OCI-LY1 (cell line): Measurements from ENCODE around the gene SLC29A1.

ENCODE experiments used
- H2AFZ ChIP-seq: fragments of 200-600 bp; sonication (generic), shearing (Covaris generic); 2 replicates; pipeline ENCODE4 v1.6.0; 2014; ENCODE audit warnings: antibody characterized with exemption, mild to moderate bottlenecking, low read length
- H3F3A ChIP-seq: fragments of 200-600 bp; sonication (generic), shearing (Covaris generic); 2 replicates; pipeline ENCODE4 v1.6.0; 2014; ENCODE audit warnings: mild to moderate bottlenecking, antibody characterized with exemption, low read length, moderate library complexity; ENCODE audit not compliant: insufficient read depth
- H3K27ac ChIP-seq: fragments of 200-600 bp; sonication (generic); 2 replicates; pipeline ENCODE4 v1.5.1; 2014; ENCODE audit warnings: low read length, mixed run types, mild to moderate bottlenecking, low read depth; ENCODE audit not compliant: poor library complexity, severe bottlenecking
- H3K27me3 ChIP-seq: fragments of 200-600 bp; sonication (generic); 2 replicates; pipeline ENCODE4 v1.6.0; 2014; ENCODE audit warnings: antibody characterized with exemption, mild to moderate bottlenecking, low read length, moderate library complexity; ENCODE audit not compliant: insufficient read depth
- H3K36me3 ChIP-seq: fragments of 200-600 bp; sonication (generic); 2 replicates; pipeline ENCODE4 v1.6.1; 2014; ENCODE audit warnings: mild to moderate bottlenecking, antibody characterized with exemption, low read length, moderate library complexity, mixed read lengths; ENCODE audit not compliant: insufficient read depth
- H3K4me1 ChIP-seq: fragments of 200-600 bp; sonication (generic); 2 replicates; pipeline ENCODE4 v1.5.1; 2014; ENCODE audit warnings: mild to moderate bottlenecking, low read length, moderate library complexity; ENCODE audit not compliant: insufficient read depth, severe bottlenecking
- H3K4me2 ChIP-seq: fragments of 200-600 bp; sonication (generic), shearing (Covaris generic); 2 replicates; pipeline ENCODE4 v1.6.1; 2014; ENCODE audit warnings: low read length
- H3K4me3 ChIP-seq: fragments of 200-600 bp; sonication (generic); 2 replicates; pipeline ENCODE4 v1.5.1; 2014; ENCODE audit warnings: low read length, low read depth, mild to moderate bottlenecking, mixed read lengths; ENCODE audit not compliant: poor library complexity, severe bottlenecking
- H3K79me2 ChIP-seq: fragments of 200-600 bp; shearing (Covaris generic); 2 replicates; pipeline ENCODE4 v1.6.1; 2016; ENCODE audit warnings: mixed run types, low read length, mixed read lengths; ENCODE audit not compliant: insufficient read depth
- H3K9ac ChIP-seq: fragments of 200-600 bp; sonication (generic), shearing (Covaris generic); 2 replicates; pipeline ENCODE4 v1.6.1; 2014; ENCODE audit warnings: mild to moderate bottlenecking, low read length, mixed read lengths
- H3K9me2 ChIP-seq: fragments of 200-600 bp; sonication (generic), shearing (Covaris generic); 2 replicates; pipeline ENCODE4 v1.6.1; 2014; ENCODE audit warnings: low read depth, mild to moderate bottlenecking, low read length, mixed read lengths
- H3K9me3 ChIP-seq: fragments of 200-600 bp; shearing (Covaris generic); 2 replicates; pipeline ENCODE4 v1.6.1; 2014; ENCODE audit warnings: low read length, mixed read lengths
- H4K20me1 ChIP-seq: fragments of 200-600 bp; sonication (generic), shearing (Covaris generic); 2 replicates; pipeline ENCODE4 v1.6.0; 2016; ENCODE audit warnings: mild to moderate bottlenecking, low read length; ENCODE audit not compliant: insufficient read depth
- CTCF ChIP-seq: fragments of 200-600 bp; sonication (generic), shearing (Covaris generic); IDR thresholded peaks from 2 replicates; pipeline ENCODE4 v1.5.1; 2017; ENCODE audit warnings: mild to moderate bottlenecking, antibody characterized with exemption, low read length, moderate library complexity, mixed read lengths
- EZH2 ChIP-seq: fragments of 200-600 bp; sonication (generic), shearing (Covaris generic); IDR thresholded peaks from 2 replicates; pipeline ENCODE4 v1.8.0; 2017; ENCODE audit warnings: borderline replicate concordance, mixed run types, mild to moderate bottlenecking, antibody characterized with exemption, low read length, moderate library complexity, mixed read lengths

The SLC29A1 gene

GRCh38 chr6:44177691-44178423 lies 45.5 kb upstream of the SLC29A1 start:
- Histone ChIP-seq H4K20me1 (no peaks in the 10 kb centered on the region), H3K4me1 (peaks cover 6% of the 10 kb centered on the region), H2AFZ (no peak overlapping the region), H3K4me3 (no peak overlapping the region), H3K4me2 (no peak overlapping the region), H3K79me2 (no peaks in the 10 kb centered on the region), H3K27me3 (0 out of 2 replicates have a peak, but pooled peaks cover 9% of the 10 kb centered on the region), H3K36me3 (no peaks in the 10 kb centered on the region), H3F3A (no peaks in the 10 kb centered on the region), H3K9ac (no peak overlapping the region), H3K9me2 (no peaks in the 10 kb centered on the region), H3K27ac (no peak overlapping the region), H3K9me3 (no peaks in the 10 kb centered on the region)
- no peak for TF ChIP-seq CTCF
- TF ChIP-seq EZH2 = no peak

GRCh38 chr6:44178424-44179071 lies 44.8 kb upstream of the SLC29A1 start:
- Histone ChIP-seq H3K9me3 (no peaks in the 10 kb centered on the region), H3K4me3 (no peak overlapping the region), H3K4me1 (peaks cover 6% of the 10 kb centered on the region), H3K79me2 (no peaks in the 10 kb centered on the region), H3K27me3 (0 out of 2 replicates have a peak, but pooled peaks cover 11% of the 10 kb centered on the region), H3K27ac (no peak overlapping the region), H3K9me2 (no peaks in the 10 kb centered on the region), H3K4me2 (no peak overlapping the region), H4K20me1 (no peaks in the 10 kb centered on the region), H2AFZ (no peak overlapping the region), H3F3A (no peaks in the 10 kb centered on the region), H3K9ac (no peak overlapping the region), H3K36me3 (no peaks in the 10 kb centered on the region)
- no peak for TF ChIP-seq CTCF
- TF ChIP-seq EZH2 = no peak

GRCh38 chr6:44179072-44179536 lies 44.3 kb upstream of the SLC29A1 start:
- TF ChIP-seq CTCF (no peak), EZH2 (no peak)
- Histone ChIP-seq H3K9me2 (no peaks in the 10 kb centered on the region), H3K36me3 (no peaks in the 10 kb centered on the region), H3K9ac (no peak overlapping the region), H3K27ac (no peak overlapping the region), H3K27me3 (peaks cover 11% of the 10 kb centered on the region; the same call in 1 of the 2 replicates), H3K79me2 (no peaks in the 10 kb centered on the region), H2AFZ (no peak overlapping the region), H3K4me3 (no peak overlapping the region), H3K9me3 (no peaks in the 10 kb centered on the region), H3K4me1 (peaks cover 6% of the 10 kb centered on the region), H4K20me1 (no peaks in the 10 kb centered on the region), H3K4me2 (no peak overlapping the region), H3F3A (no peaks in the 10 kb centered on the region)
